Mesenchymal stem cell (in vitro differentiated cells and primary cell): ENCODE results near the gene HLCS.

ENCODE experiments used
- DNase-seq: peaks from one replicate; pipeline ENCODE4 v3.0.0-alpha.2; 2013
- H2AFZ ChIP-seq: one replicate; pipeline ENCODE4 v1.6.1; 2013; ENCODE audit warnings: low read depth, mild to moderate bottlenecking, control low read depth, inconsistent platforms, low read length, moderate library complexity
- H2AK5ac ChIP-seq: 2 replicates; pipeline ENCODE4 v1.6.1; 2013; ENCODE audit warnings: low read length, moderate library complexity, mild to moderate bottlenecking, inconsistent platforms; ENCODE audit not compliant: severe bottlenecking
- H2BK120ac ChIP-seq: one replicate; pipeline ENCODE4 v1.6.1; 2013; ENCODE audit warnings: low read depth, mild to moderate bottlenecking, inconsistent platforms, low read length, moderate library complexity
- H2BK12ac ChIP-seq, 2 experiments: one replicate each; pipeline ENCODE4 v1.6.1; 2013; ENCODE audit warnings: inconsistent platforms in 2 of 2, low read length in 2 of 2, mild to moderate bottlenecking in 2 of 2, moderate library complexity in 2 of 2, control low read depth in 1 of 2
- H2BK15ac ChIP-seq: one replicate; pipeline ENCODE4 v1.6.1; 2013; ENCODE audit warnings: mild to moderate bottlenecking, low read depth, inconsistent platforms; ENCODE audit not compliant: poor library complexity, severe bottlenecking
- H2BK5ac ChIP-seq: 2 replicates; pipeline ENCODE4 v1.6.1; 2013; ENCODE audit warnings: low read depth, mild to moderate bottlenecking, low read length, control low read depth, inconsistent platforms; ENCODE audit not compliant: poor library complexity, severe bottlenecking
- H3K14ac ChIP-seq, 2 experiments: one replicate each; pipeline ENCODE4 v1.6.1; 2013; ENCODE audit warnings: inconsistent platforms in 2 of 2, low read length in 2 of 2, control low read depth in 1 of 2, mild to moderate bottlenecking in 1 of 2, moderate library complexity in 1 of 2
- H3K18ac ChIP-seq, 2 experiments: one replicate each; pipeline ENCODE4 v1.6.1; 2013; ENCODE audit warnings: inconsistent platforms in 2 of 2, low read length in 2 of 2, control low read depth in 1 of 2, low read depth in 1 of 2, mild to moderate bottlenecking in 1 of 2
- H3K23ac ChIP-seq, 2 experiments: one replicate each; pipeline ENCODE4 v1.6.1; 2013; ENCODE audit warnings: inconsistent platforms in 2 of 2, low read length in 2 of 2, mild to moderate bottlenecking in 2 of 2, moderate library complexity in 2 of 2, control low read depth in 1 of 2
- H3K27ac ChIP-seq: 2 replicates; pipeline ENCODE4 v1.5.1; 2013; ENCODE audit warnings: mild to moderate bottlenecking, moderate library complexity, low read length, control low read depth, inconsistent platforms; ENCODE audit not compliant: poor library complexity, severe bottlenecking
- H3K27me3 ChIP-seq, 2 experiments: 2 replicates each; pipeline versions ENCODE4 v1.6.1 to v1.7.0; 2013; ENCODE audit warnings: low read length in 2 of 2, mild to moderate bottlenecking in 2 of 2, moderate library complexity in 2 of 2, control low read depth in 1 of 2, inconsistent platforms in 1 of 2; ENCODE audit not compliant: control insufficient read depth in 1 of 2, insufficient read depth in 1 of 2
- H3K36me3 ChIP-seq, 2 experiments: 2 replicates each; pipeline versions ENCODE4 v1.6.1 to v1.7.0; 2013; ENCODE audit warnings: low read length in 2 of 2, control low read depth in 1 of 2, inconsistent platforms in 1 of 2, low read depth in 1 of 2, mild to moderate bottlenecking in 1 of 2; ENCODE audit not compliant: insufficient read depth in 2 of 2, control insufficient read depth in 1 of 2
- H3K4ac ChIP-seq, 2 experiments: one replicate each; pipeline ENCODE4 v1.6.1; 2013; ENCODE audit warnings: inconsistent platforms in 2 of 2, low read length in 2 of 2, mild to moderate bottlenecking in 2 of 2, moderate library complexity in 2 of 2, control low read depth in 1 of 2, low read depth in 1 of 2
- H3K4me1 ChIP-seq: 2 replicates; pipeline ENCODE4 v1.6.1; 2013; ENCODE audit warnings: low read depth, low read length, control low read depth; ENCODE audit not compliant: control insufficient read depth, insufficient read depth
- H3K4me2 ChIP-seq: 2 replicates; pipeline ENCODE4 v1.6.1; 2013; ENCODE audit warnings: low read length, mild to moderate bottlenecking, inconsistent platforms; ENCODE audit not compliant: poor library complexity, severe bottlenecking
- H3K4me3 ChIP-seq, 2 experiments: 2 replicates each; pipeline versions ENCODE4 v1.5.1 to v1.7.0; 2013; ENCODE audit warnings: low read length in 2 of 2, mild to moderate bottlenecking in 2 of 2, control low read depth in 1 of 2, low read depth in 1 of 2; ENCODE audit not compliant: insufficient read depth in 1 of 2
- H3K79me1 ChIP-seq: replicated peaks from 2 replicates; pipeline ENCODE4 v1.6.1; 2013; ENCODE audit warnings: mild to moderate bottlenecking, control low read depth, low read length, inconsistent platforms; ENCODE audit not compliant: poor library complexity, severe bottlenecking
- H3K9ac ChIP-seq: 2 replicates; pipeline ENCODE4 v1.7.0; 2013; ENCODE audit warnings: mild to moderate bottlenecking, low read length, moderate library complexity
- H3K9me3 ChIP-seq: 2 replicates; pipeline ENCODE4 v1.7.0; 2013; ENCODE audit warnings: mild to moderate bottlenecking, low read length; ENCODE audit not compliant: control insufficient read depth
- H4K8ac ChIP-seq: one replicate; pipeline ENCODE4 v1.6.1; 2013; ENCODE audit warnings: inconsistent platforms, mild to moderate bottlenecking, low read length, moderate library complexity
- H4K91ac ChIP-seq: one replicate; pipeline ENCODE4 v1.6.1; 2013; ENCODE audit warnings: mild to moderate bottlenecking, low read length, inconsistent platforms
- WGBS: methylation state at CpG from one replicate; pipeline ENCODE4 v1.1.7; 2013; ENCODE audit warnings: mixed read lengths; 5-methylcytosine and 5-hydroxymethylcytosine counted together

HLCS gene

GRCh38 chr21:36745459-36745858 lies 221.0 kb downstream of the HLCS start:
- H2AFZ ChIP-seq, result no peak overlapping the region
- H3K9me3 ChIP-seq, result no peaks in the 10 kb centered on the region
- no peak overlapping the region for H2BK120ac ChIP-seq
- no peak overlapping the region for H3K4ac ChIP-seq
- H4K8ac ChIP-seq, result no peak overlapping the region
- no peak overlapping the region for H3K27ac ChIP-seq
- H3K79me1 ChIP-seq, result no peaks in the 10 kb centered on the region
- H3K4me2 ChIP-seq, result no peak overlapping the region
- no peak overlapping the region for H3K14ac ChIP-seq
- no peak overlapping the region for H4K91ac ChIP-seq
- no peak overlapping the region for H2BK5ac ChIP-seq
- H2BK12ac ChIP-seq, result no peak overlapping the region
- no peak overlapping the region for H2BK15ac ChIP-seq
- H2AK5ac ChIP-seq, result no peak overlapping the region
- H3K18ac ChIP-seq, result no peak overlapping the region
- DNase-seq, result no peak
- 98% methylated on average over 4 of the region's 5 CpGs for WGBS
- peaks cover 0 to 24% of the 10 kb centered on the region in 2 experiments for H3K27me3 ChIP-seq
- H3K4me3 ChIP-seq, result no peak overlapping the region
- H3K23ac ChIP-seq, result no peak overlapping the region
- H3K36me3 ChIP-seq, result peaks cover 0 to 8% of the 10 kb centered on the region in 2 experiments
- H3K9ac ChIP-seq, result no peak overlapping the region
- peaks cover 15% of the 10 kb centered on the region for H3K4me1 ChIP-seq

GRCh38 chr21:36744560-36745231 lies 221.8 kb downstream of the HLCS start:
- H2BK12ac ChIP-seq, result no peak overlapping the region
- H3K14ac ChIP-seq, result no peak overlapping the region
- peaks cover 0 to 24% of the 10 kb centered on the region in 2 experiments for H3K27me3 ChIP-seq
- H3K4me1 ChIP-seq, result peaks cover 13% of the 10 kb centered on the region
- H3K27ac ChIP-seq, result no peak overlapping the region
- no peak overlapping the region for H2AFZ ChIP-seq
- H3K9ac ChIP-seq, result no peak overlapping the region
- H4K91ac ChIP-seq, result peak overlapping the region; percentile 7
- no peaks in the 10 kb centered on the region for H3K79me1 ChIP-seq
- WGBS, result 93% methylated on average over 30 of the region's 30 CpGs
- DNase-seq, result no peak
- H2BK5ac ChIP-seq, result no peak overlapping the region
- no peak overlapping the region for H2AK5ac ChIP-seq
- H3K9me3 ChIP-seq, result no peaks in the 10 kb centered on the region
- no peak overlapping the region for H3K4me3 ChIP-seq
- H3K18ac ChIP-seq, result no peak overlapping the region
- H3K4ac ChIP-seq, result no peak overlapping the region
- H3K23ac ChIP-seq, result no peak overlapping the region
- H2BK120ac ChIP-seq, result no peak overlapping the region
- H3K4me2 ChIP-seq, result no peak overlapping the region
- H2BK15ac ChIP-seq, result no peak overlapping the region
- H4K8ac ChIP-seq, result no peak overlapping the region
- peaks cover 0 to 8% of the 10 kb centered on the region in 2 experiments for H3K36me3 ChIP-seq

- Histone ChIP-seq H3K18ac (no peak overlapping the region), H2BK12ac (no peak overlapping the region), H2BK5ac (no peak overlapping the region), H3K4ac (no peak overlapping the region), H3K4me1 (peaks cover 12% of the 10 kb centered on the region), H3K23ac (no peak overlapping the region), H2AK5ac (no peak overlapping the region), H4K8ac (no peak overlapping the region), H3K4me2 (no peak overlapping the region), H3K36me3 (peaks cover 0 to 8% of the 10 kb centered on the region in 2 experiments), H2BK120ac (no peak overlapping the region), H2AFZ (no peak overlapping the region), H3K79me1 (no peaks in the 10 kb centered on the region), H3K27me3 (peaks cover 0 to 24% of the 10 kb centered on the region in 2 experiments), H4K91ac (no peak overlapping the region), H2BK15ac (no peak overlapping the region), H3K9ac (no peak overlapping the region), H3K14ac (no peak overlapping the region), H3K4me3 (no peak overlapping the region), H3K9me3 (no peaks in the 10 kb centered on the region), H3K27ac (no peak overlapping the region)
- no peak for DNase-seq
- 84% methylated on average over 3 of the region's 3 CpGs for WGBS
These were observed 222.3 kb downstream of the HLCS start for GRCh38 chr21:36744190-36744559.

- H2AFZ ChIP-seq, result no peak overlapping the region
- H2BK12ac ChIP-seq, result no peak overlapping the region
- no peaks in the 10 kb centered on the region for H3K79me1 ChIP-seq
- H3K4ac ChIP-seq, result no peak overlapping the region
- H3K23ac ChIP-seq, result no peak overlapping the region
- no peak overlapping the region for H4K91ac ChIP-seq
- no peak overlapping the region for H2BK15ac ChIP-seq
- H3K9me3 ChIP-seq, result no peaks in the 10 kb centered on the region
- peaks cover 0 to 24% of the 10 kb centered on the region in 2 experiments for H3K27me3 ChIP-seq
- H2BK120ac ChIP-seq, result no peak overlapping the region
- no peak overlapping the region for H4K8ac ChIP-seq
- no peak overlapping the region for H3K14ac ChIP-seq
- H2AK5ac ChIP-seq, result no peak overlapping the region
- no peak overlapping the region for H3K4me3 ChIP-seq
- peaks cover 12% of the 10 kb centered on the region for H3K4me1 ChIP-seq
- DNase-seq, result no peak
- H3K4me2 ChIP-seq, result no peak overlapping the region
- H2BK5ac ChIP-seq, result no peak overlapping the region
- no peak overlapping the region for H3K9ac ChIP-seq
- H3K27ac ChIP-seq, result no peak overlapping the region
- H3K18ac ChIP-seq, result no peak overlapping the region
- 93% methylated on average over 9 of the region's 9 CpGs for WGBS
- peaks cover 0 to 8% of the 10 kb centered on the region in 2 experiments for H3K36me3 ChIP-seq
These were observed 223.0 kb downstream of the HLCS start for GRCh38 chr21:36743446-36743845.
